GM21825 (cell line): ENCODE results near the gene TOR4A.

Experiments
- ATAC-seq: cut with Tn5 transposase; IDR thresholded peaks from one replicate; pipeline ENCODE4 v1.9.1; 2021; ENCODE audit warnings: mild to moderate bottlenecking, moderate library complexity; ENCODE audit not compliant: unreplicated experiment

The TOR4A gene

GRCh38 chr9:137331929-137332328 lies 54.4 kb downstream of the TOR4A start:
- ATAC-seq = no peak
